ENCODE data around the gene ZMYND8.

DNA sequence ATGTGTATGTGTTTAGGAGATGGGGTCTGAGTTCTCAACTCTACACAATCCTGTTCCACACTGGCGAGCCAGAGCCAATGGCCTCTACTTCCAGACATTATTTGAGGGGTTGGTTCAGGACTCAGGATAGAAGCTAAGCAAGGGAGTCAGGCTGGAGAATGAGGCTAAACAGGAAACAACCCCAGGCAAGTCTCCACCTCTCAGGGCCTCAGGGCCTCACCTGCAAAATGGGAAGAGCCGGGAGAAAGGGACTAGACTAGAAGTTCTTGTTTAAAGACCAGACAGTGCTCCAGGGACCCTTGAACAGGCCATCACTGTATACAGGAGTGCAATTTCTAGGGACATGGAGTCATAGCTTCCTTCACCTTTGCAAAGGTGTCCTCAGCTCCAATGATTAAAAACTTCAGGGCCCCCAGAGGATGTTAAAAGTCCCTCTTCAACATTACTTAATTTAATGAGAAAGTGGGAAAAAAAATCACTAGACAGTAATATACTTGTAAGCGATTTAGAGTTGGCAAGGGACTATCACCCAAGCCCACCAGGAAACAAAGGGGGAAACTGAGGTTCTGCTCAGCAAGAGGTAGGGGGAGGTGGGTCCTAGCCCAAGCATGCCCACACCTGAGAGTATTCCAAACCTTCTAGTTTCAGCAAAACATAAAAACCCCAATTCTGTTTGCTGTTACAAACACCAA, 41.7 kb downstream of the ZMYND8 start:
- TF ChIP-seq POLR2A (IDR thresholded peaks at IDR 0.05), result no peak
- TF ChIP-seq, protein P1, sequence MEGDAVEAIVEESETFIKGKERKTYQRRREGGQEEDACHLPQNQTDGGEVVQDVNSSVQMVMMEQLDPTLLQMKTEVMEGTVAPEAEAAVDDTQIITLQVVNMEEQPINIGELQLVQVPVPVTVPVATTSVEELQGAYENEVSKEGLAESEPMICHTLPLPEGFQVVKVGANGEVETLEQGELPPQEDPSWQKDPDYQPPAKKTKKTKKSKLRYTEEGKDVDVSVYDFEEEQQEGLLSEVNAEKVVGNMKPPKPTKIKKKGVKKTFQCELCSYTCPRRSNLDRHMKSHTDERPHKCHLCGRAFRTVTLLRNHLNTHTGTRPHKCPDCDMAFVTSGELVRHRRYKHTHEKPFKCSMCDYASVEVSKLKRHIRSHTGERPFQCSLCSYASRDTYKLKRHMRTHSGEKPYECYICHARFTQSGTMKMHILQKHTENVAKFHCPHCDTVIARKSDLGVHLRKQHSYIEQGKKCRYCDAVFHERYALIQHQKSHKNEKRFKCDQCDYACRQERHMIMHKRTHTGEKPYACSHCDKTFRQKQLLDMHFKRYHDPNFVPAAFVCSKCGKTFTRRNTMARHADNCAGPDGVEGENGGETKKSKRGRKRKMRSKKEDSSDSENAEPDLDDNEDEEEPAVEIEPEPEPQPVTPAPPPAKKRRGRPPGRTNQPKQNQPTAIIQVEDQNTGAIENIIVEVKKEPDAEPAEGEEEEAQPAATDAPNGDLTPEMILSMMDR (IDR thresholded peaks at IDR 0.05), result no peak

Measured in testis (tissue), 2 donors.